ENCODE data around the gene PTAFR.

The PTAFR gene

GRCh38 chr1:28132171-28133167 is 44.0 kb downstream of the PTAFR start:
- Histone ChIP-seq H3K9me2 (replicated peaks; ENCODE audit: control insufficient read depth, low read length) (no peaks in the 10 kb centered on the region), H3F3A (ENCODE audit: control insufficient read depth, insufficient read depth) (peaks cover 21% of the 10 kb centered on the region), H3K27me3 (ENCODE audit: control insufficient read depth, low read length) (no peaks in the 10 kb centered on the region), H3K79me2 (ENCODE audit: control insufficient read depth, low read length) (no peaks in the 10 kb centered on the region), H3K36me3 (ENCODE audit: control insufficient read depth, low read length) (peaks cover 3% of the 10 kb centered on the region; the same call in 1 of the 2 replicates), H3K4me2 (ENCODE audit: low read length) (peak overlapping the region; percentile 60), H3K27ac (ENCODE audit: low read depth, low read length) (peak overlapping the region; percentile 28; the same call in 1 of the 2 replicates), H3K4me1 (ENCODE audit: control insufficient read depth, low read length) (peaks cover 77% of the 10 kb centered on the region), H3K9me3 (ENCODE audit: control insufficient read depth, insufficient read depth, low read length) (peaks cover 16% of the 10 kb centered on the region), H3K4me3 (ENCODE audit: low read length) (peak overlapping the region; percentile 43), H4K20me1 (ENCODE audit: control insufficient read depth, insufficient read depth, low read depth, low read length) (no peaks in the 10 kb centered on the region)
- TF ChIP-seq EZH2phosphoT487 (IDR thresholded peaks at IDR 0.05; ENCODE audit: borderline replicate concordance, low read length): no peak

GRCh38 chr1:28130901-28131300 is 45.6 kb downstream of the PTAFR start:
- peaks cover 16% of the 10 kb centered on the region for H3K9me3 ChIP-seq (ENCODE audit: control insufficient read depth, insufficient read depth, low read length)
- H3F3A ChIP-seq (ENCODE audit: control insufficient read depth, insufficient read depth): peaks cover 33% of the 10 kb centered on the region
- H3K9me2 ChIP-seq (replicated peaks; ENCODE audit: control insufficient read depth, low read length): no peaks in the 10 kb centered on the region
- H3K36me3 ChIP-seq (ENCODE audit: control insufficient read depth, low read length): peaks cover 3% of the 10 kb centered on the region; the same call in 1 of the 2 replicates
- no peak overlapping the region for H3K4me3 ChIP-seq (ENCODE audit: low read length)
- peaks cover 77% of the 10 kb centered on the region for H3K4me1 ChIP-seq (ENCODE audit: control insufficient read depth, low read length)
- no peaks in the 10 kb centered on the region for H3K27me3 ChIP-seq (ENCODE audit: control insufficient read depth, low read length)
- TF ChIP-seq CTCF (IDR thresholded peaks at IDR 0.05; ENCODE audit: low read depth, low read length, poor library complexity, severe bottlenecking) (no peak), EZH2phosphoT487 (IDR thresholded peaks at IDR 0.05; ENCODE audit: borderline replicate concordance, low read length) (no peak)
- no peak overlapping the region for H3K27ac ChIP-seq (ENCODE audit: low read depth, low read length)
- H3K79me2 ChIP-seq (ENCODE audit: control insufficient read depth, low read length): no peaks in the 10 kb centered on the region
- no peaks in the 10 kb centered on the region for H4K20me1 ChIP-seq (ENCODE audit: control insufficient read depth, insufficient read depth, low read depth, low read length)
- no peak overlapping the region for H3K4me2 ChIP-seq (ENCODE audit: low read length)

GRCh38 chr1:28129150-28129549 is 47.3 kb downstream of the PTAFR start:
- Histone ChIP-seq H3K36me3 (ENCODE audit: control insufficient read depth, low read length) (peaks cover 3% of the 10 kb centered on the region; the same call in 1 of the 2 replicates), H3K4me1 (ENCODE audit: control insufficient read depth, low read length) (peaks cover 67% of the 10 kb centered on the region), H3K4me3 (ENCODE audit: low read length) (no peak overlapping the region), H3K27ac (ENCODE audit: low read depth, low read length) (no peak overlapping the region), H3K9me3 (ENCODE audit: control insufficient read depth, insufficient read depth, low read length) (peaks cover 10% of the 10 kb centered on the region), H4K20me1 (ENCODE audit: control insufficient read depth, insufficient read depth, low read depth, low read length) (no peaks in the 10 kb centered on the region), H3F3A (ENCODE audit: control insufficient read depth, insufficient read depth) (peaks cover 38% of the 10 kb centered on the region), H3K4me2 (ENCODE audit: low read length) (no peak overlapping the region), H3K27me3 (ENCODE audit: control insufficient read depth, low read length) (no peaks in the 10 kb centered on the region), H3K79me2 (ENCODE audit: control insufficient read depth, low read length) (no peaks in the 10 kb centered on the region), H3K9me2 (replicated peaks; ENCODE audit: control insufficient read depth, low read length) (no peaks in the 10 kb centered on the region)
- no peak for TF ChIP-seq EZH2phosphoT487 (IDR thresholded peaks at IDR 0.05; ENCODE audit: borderline replicate concordance, low read length)
- TF ChIP-seq CTCF (IDR thresholded peaks at IDR 0.05; ENCODE audit: low read depth, low read length, poor library complexity, severe bottlenecking): no peak
